GM20000 (cell line): Measurements from ENCODE around the gene NCAM1.

ENCODE experiments used
- DNase-seq: peaks from one replicate; pipeline ENCODE4 v3.0.0; 2012; ENCODE audit warnings: low spot score
- CTCF ChIP-seq: IDR thresholded peaks from 2 replicates; pipeline ENCODE4 v1.5.1; 2012; ENCODE audit warnings: mild to moderate bottlenecking, control low read depth; ENCODE audit errors: extremely low read depth, missing control alignments

The NCAM1 gene

GRCh38 chr11:113251281-113251680 lies 290.1 kb downstream of the NCAM1 start:
- TF ChIP-seq CTCF = no peak

GRCh38 chr11:113253406-113253805 lies 292.2 kb downstream of the NCAM1 start:
- no peak for TF ChIP-seq CTCF
- no peak for DNase-seq

More at GRCh38 chr11:113251281-113251680, 290.1 kb downstream of the NCAM1 start:
- DNase-seq = no peak

- no peak for TF ChIP-seq CTCF
- DNase-seq = no peak
Observed at GRCh38 chr11:113255096-113255495, 293.9 kb downstream of the NCAM1 start.

GRCh38 chr11:113255741-113256140 lies 294.5 kb downstream of the NCAM1 start:
- TF ChIP-seq CTCF = no peak
- no peak for DNase-seq

GRCh38 chr11:113256431-113257202 lies 295.4 kb downstream of the NCAM1 start:
- no peak for TF ChIP-seq CTCF
- no peak for DNase-seq

- no peak for DNase-seq
- TF ChIP-seq CTCF = no peak
Observed at GRCh38 chr11:113260096-113260425, 298.8 kb downstream of the NCAM1 start.

- TF ChIP-seq CTCF = no peak
- DNase-seq = no peak
Observed at GRCh38 chr11:113260541-113260940, 299.3 kb downstream of the NCAM1 start.
